COLO829 (cell line): ENCODE measurements around the gene NEMP1.
"Not testable (repeated sequence)": the region's sequence is repeated elsewhere in the genome, so short reads cannot be mapped to it uniquely, and the experiment has no call there.

Experiments used
- DNase-seq: peaks from one replicate; pipeline ENCODE4 v3.0.0; 2012; ENCODE audit warnings: low spot score

NEMP1 gene

DNA sequence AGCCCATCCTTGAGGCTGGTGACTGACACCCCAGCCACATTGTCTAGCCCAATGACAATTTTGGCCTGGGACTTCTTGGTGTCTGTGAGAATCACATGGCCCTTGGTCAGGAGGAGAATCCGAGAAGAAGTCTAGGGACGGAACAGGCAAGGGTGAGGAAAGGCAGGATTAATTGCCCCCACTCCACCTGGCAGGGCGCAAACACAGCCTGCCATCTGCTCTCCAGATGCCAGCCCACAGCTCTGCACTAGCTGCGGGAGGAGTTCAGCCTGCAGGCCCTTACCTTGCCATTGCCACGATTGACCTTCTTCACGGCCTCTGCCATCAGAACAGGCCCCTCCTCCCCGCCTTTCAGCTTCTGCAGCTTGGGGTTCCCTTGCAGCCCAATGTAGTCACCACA is 49.1 kb downstream of the NEMP1 start:
- no peak for DNase-seq

- no peak for DNase-seq
These were observed 50.8 kb downstream of the NEMP1 start for GRCh38 chr12:57027805-57028153.

GRCh38 chr12:57027011-57027804 is 51.4 kb downstream of the NEMP1 start:
- DNase-seq = no peak

DNA sequence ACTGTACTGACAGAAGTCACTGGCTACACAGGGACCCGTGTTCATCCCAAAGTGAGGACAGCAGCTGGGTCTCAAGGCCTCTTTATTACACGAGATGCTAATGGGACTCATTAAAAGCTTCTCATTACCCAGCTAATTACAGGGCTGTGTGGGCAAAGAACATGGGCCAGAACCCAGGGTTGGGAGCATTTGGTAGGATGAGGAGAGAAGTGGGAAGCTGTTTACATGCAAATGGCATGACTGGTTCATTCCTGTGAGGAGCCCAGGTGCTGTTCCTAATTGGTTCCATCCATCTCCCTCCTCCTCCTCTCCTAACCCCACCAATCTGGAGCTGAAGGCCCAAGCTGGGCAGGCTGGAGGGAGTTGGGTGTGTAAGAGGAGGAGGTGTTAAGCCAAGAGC is 53.4 kb downstream of the NEMP1 start:
- no peak for DNase-seq

- not testable (repeated sequence) for DNase-seq
These were observed 56.3 kb downstream of the NEMP1 start for GRCh38 chr12:57022324-57022723.

DNA sequence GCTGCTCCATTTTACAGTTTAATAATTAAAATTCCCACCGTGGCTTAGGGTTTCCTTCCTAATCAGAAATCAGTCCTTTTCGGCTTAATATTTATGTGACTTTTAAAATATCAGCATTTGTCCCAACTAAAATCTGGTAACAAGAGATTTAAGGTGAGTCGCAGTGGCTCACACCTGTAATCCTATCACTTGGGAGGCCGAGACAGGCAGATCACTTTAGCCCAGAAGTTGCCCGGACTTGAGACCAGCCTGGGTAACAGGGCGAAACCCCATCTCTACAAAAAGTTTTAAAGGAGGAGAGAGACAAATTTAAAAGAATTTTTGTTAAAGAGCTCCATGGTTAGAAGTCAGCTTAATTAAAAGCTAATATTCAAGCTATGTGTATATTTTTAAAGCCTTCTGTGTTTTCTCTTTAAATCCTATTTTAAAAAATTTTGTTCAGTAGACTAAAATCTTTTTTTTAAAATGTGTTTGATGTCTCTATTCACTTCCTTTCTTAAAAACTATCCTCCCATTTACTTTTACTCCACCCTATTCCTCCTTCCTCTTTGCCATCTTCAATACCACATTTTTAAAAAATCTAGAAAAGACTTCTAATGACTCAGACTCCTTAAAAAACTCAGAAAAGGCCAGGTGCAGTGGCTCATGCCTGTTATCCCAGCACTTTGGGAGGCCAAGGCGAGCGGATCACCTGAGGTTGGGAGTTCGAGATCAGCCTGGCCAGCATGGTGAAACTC is 58.4 kb downstream of the NEMP1 start:
- DNase-seq = no peak

- DNase-seq = no peak
These were observed 59.7 kb downstream of the NEMP1 start for GRCh38 chr12:57018906-57019305.

DNA sequence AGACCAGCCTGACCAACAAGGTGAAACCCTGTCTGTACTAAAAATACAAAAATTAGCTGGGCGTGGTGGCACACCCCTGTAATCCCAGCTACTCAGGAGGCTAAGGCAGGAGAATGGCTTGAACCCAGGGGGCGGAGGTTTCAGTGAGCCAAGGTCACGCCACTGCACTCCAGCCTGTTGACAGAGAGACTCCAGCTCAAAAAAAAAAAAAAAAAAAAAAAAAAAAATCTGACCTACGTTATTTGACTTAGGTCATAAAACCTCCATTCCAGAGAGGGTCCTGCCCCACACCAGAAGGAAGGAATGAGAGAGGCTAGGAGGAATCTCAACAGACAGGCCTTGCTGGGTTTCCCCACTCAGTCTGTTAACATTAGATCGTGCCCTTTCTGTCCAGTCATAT is 60.2 kb downstream of the NEMP1 start:
- not testable (repeated sequence) for DNase-seq

DNA sequence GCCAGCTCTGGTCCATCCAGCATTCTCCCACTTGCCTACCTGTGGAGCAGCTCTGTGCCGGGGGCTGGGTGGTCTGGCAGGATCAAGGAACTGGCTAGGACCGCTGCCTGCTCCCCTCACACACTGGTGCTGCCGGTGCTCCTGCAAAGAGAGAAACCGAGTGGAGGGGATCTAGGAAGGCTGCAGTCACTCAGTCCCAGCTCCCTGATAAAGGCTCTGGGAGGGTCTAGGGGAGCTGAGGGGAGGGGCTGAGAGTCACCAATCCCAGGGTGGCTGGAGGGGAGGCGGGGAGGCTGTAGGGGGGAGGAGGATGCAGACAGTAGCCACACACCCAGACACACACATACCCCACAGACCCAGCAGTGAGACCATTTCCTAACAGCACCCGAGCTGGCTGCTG is 62.2 kb downstream of the NEMP1 start, which contains the start of gene TAC3:
TAC3 (minus strand) TSS at position 182 of the 400 bp plus-strand sequence. CDS start 732 bp downstream, outside the sequence.
- no peak for DNase-seq

- no peak for DNase-seq
These were observed 65.8 kb downstream of the NEMP1 start for GRCh38 chr12:57012600-57013465.

DNA sequence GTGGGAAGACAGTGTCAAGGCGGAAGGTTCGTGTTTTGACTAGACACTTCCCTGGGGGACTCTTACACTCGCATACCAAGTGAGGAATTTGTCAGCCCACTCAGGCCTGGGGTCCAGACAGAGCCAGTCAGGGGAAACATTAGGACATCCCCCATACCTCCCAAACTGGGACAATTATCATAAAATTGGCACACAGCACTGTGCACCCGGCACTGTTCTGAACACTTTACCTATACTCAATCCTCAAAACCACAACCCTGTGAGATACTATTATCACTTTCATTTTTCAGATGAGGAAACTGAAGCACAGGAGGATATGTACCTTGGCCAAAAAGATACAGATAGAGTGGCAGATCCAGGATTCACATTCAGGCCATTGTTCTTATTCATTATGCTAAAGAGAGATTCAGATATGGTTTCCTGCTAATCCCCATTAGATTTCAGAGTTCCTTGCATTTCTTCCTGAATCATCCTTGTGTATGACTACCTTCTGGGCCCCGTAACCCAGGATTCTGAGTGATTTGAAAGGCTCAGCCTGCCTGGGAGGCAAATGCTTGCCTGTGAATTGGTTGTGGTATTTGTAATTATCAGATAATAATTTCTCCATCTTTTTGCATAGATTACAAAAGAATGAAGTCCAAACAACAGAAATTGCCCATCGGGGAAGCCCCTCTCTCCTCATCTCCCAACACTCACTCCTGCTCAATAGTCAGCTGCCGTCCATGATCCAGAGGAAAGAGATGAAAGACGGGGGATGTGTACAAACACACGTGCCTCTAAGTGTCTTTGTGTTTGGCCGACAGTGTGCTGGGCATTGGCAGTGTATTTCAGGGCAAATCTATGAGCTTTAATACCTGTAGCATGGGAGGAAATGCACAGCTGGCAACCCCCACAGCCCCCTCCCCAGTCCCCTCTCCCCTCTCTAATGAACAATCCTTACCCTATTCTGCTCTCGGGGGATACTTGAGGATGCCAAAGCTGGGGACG is 66.9 kb downstream of the NEMP1 start:
- DNase-seq = no peak

- DNase-seq = no peak
These were observed 67.9 kb downstream of the NEMP1 start for GRCh38 chr12:57010627-57011247.

GRCh38 chr12:57009949-57010626 is 68.5 kb downstream of the NEMP1 start:
- DNase-seq = no peak

GRCh38 chr12:57008178-57008577 is 70.4 kb downstream of the NEMP1 start:
- peak; percentile 59 for DNase-seq

GRCh38 chr12:57006809-57007475 is 71.6 kb downstream of the NEMP1 start:
- no peak for DNase-seq

DNA sequence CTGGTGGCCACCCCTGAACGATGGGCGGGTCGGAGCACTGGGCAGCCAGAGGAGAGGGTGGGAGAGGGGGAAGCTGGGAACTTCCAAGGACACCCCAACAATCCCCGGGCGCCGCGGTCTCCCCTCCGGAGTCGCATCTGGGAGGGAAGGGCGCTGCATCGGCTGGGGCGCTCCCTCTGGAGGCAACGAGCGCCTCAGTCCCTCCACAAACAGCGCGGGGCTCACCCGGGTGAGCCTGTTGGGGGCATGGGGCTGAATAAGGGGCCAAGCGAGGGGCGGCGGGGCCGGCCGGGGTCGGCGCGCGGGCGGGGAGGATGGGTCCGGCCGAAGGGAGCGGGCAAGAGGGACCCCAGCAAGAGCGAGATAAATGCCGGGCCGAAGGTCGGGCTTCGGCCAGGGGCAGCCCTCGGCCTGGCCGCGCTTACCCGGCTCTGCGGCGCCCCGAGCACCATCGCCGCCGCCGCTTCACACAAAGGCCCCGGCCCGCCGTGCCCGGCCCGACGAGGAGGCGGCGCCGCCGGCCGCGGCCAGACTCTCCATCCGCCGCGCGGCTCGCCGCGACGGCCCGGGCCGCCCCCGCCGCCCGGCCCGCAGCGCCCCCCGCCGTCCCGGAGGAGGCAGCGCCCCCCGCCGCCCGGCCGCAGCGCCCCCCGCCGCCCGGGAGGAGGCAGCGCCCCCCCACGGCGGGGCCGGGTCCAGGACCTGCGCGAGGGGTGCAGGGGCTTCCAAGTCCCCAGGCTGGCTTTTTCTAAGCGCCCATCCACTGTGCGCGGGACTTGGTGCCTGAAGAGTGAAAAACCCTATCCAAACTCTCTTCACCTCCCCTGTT is 72.4 kb downstream of the NEMP1 start, which contains the start of gene ZBTB39:
ZBTB39 (minus strand) TSS at position 567 of the 829 bp plus-strand sequence. CDS start 1,629 bp downstream, outside the sequence.
- peak; percentile 54 for DNase-seq
